H1 (cell line): ENCODE results near the gene HPX. TPM values are rescaled to one million over a fixed set of nuclear protein-coding genes. Genes with fewer than 3 reads are reported as not detected.

ENCODE experiments used
- CTCF ChIA-PET: fragments of 300-600 bp; sonication (Branson Sonifier 250); formaldehyde crosslinking; loops from one replicate; lab custom pipeline; 2021; ENCODE audit not compliant: partially characterized antibody; lab: Charles Lee
- POLR2A ChIA-PET: fragments of 300-600 bp; sonication (Branson Sonifier 250); formaldehyde crosslinking; loops from one replicate; lab custom pipeline; 2021; ENCODE audit warnings: inconsistent platforms; ENCODE audit not compliant: partially characterized antibody; lab: Charles Lee
- DNase-seq, 2 experiments: peaks; one replicate each; pipeline versions ENCODE4 v3.0.0 to v3.0.0-alpha.2; 2010 to 2022; ENCODE audit warnings: low spot score in 2 of 2, low read depth in 1 of 2, mixed read lengths in 1 of 2
- FAIRE-seq: peaks from 2 replicates; lab custom pipeline; 2011; peaks lifted over from hg19 to GRCh38; lab: Jason Lieb, UNC
- H2AFZ ChIP-seq: 2 replicates; pipeline ENCODE4 v1.8.1; 2012; ENCODE audit warnings: low read length, inconsistent platforms
- H2AK5ac ChIP-seq: 2 replicates; pipeline ENCODE4 v1.6.1; 2013; ENCODE audit warnings: low read depth, low read length
- H2BK120ac ChIP-seq: replicated peaks from 2 replicates; pipeline ENCODE3; 2013; ENCODE audit warnings: low read depth, low read length, inconsistent platforms
- H2BK12ac ChIP-seq: 2 replicates; pipeline ENCODE4 v1.6.1; 2013; ENCODE audit warnings: low read depth, low read length
- H2BK15ac ChIP-seq: 2 replicates; pipeline ENCODE4 v1.6.1; 2013; ENCODE audit warnings: low read length
- H2BK20ac ChIP-seq: 2 replicates; pipeline ENCODE4 v1.6.1; 2013; ENCODE audit warnings: low read length
- H2BK5ac ChIP-seq: 2 replicates; pipeline ENCODE4 v1.6.1; 2013; ENCODE audit warnings: low read depth, low read length
- H3K14ac ChIP-seq: 2 replicates; pipeline ENCODE4 v1.6.1; 2013; ENCODE audit warnings: inconsistent platforms; ENCODE audit not compliant: insufficient read length
- H3K18ac ChIP-seq: 2 replicates; pipeline ENCODE4 v1.6.1; 2013; ENCODE audit warnings: low read length; ENCODE audit errors: extremely low read depth
- H3K23ac ChIP-seq: 2 replicates; pipeline ENCODE4 v1.6.1; 2013; ENCODE audit warnings: inconsistent platforms; ENCODE audit not compliant: insufficient read length
- H3K23me2 ChIP-seq: 2 replicates; pipeline ENCODE4 v1.6.1; 2013; ENCODE audit warnings: low read depth, low read length
- H3K27ac ChIP-seq: 2 replicates; pipeline ENCODE4 v1.6.1; 2011; ENCODE audit warnings: low read depth, low read length, inconsistent platforms
- H3K27me3 ChIP-seq, 4 experiments: replicated peaks in 1 of 4; 1 replicate in 1 of 4; 2 replicates in 3 of 4; pipeline versions ENCODE4 v1.6.1 to v1.8.1; 2011 to 2013; ENCODE audit warnings: low read length in 3 of 4, mild to moderate bottlenecking in 3 of 4, inconsistent platforms in 2 of 4, mixed read lengths in 2 of 4, moderate library complexity in 1 of 4; ENCODE audit not compliant: control insufficient read depth in 3 of 4, insufficient read depth in 3 of 4; ENCODE audit errors: extremely low read depth in 1 of 4
- H3K36me3 ChIP-seq, 4 experiments: 2 replicates each; pipeline versions ENCODE4 v1.6.1 to v1.8.1; 2011 to 2013; ENCODE audit warnings: mild to moderate bottlenecking in 4 of 4, low read length in 3 of 4, moderate library complexity in 2 of 4, control low read depth in 1 of 4, inconsistent platforms in 1 of 4; ENCODE audit not compliant: insufficient read depth in 4 of 4, control insufficient read depth in 2 of 4
- H3K4ac ChIP-seq: replicated peaks from 2 replicates; pipeline ENCODE3; 2013; ENCODE audit warnings: low read length, low read depth, mixed read lengths, inconsistent platforms; ENCODE audit not compliant: insufficient read length
- H3K4me1 ChIP-seq, 4 experiments: replicated peaks in 1 of 4; 1 replicate in 1 of 4; 2 replicates in 3 of 4; pipeline versions ENCODE4 v1.6.1 to v1.8.1; 2011 to 2013; ENCODE audit warnings: low read length in 3 of 4, inconsistent platforms in 2 of 4, mixed read lengths in 1 of 4; ENCODE audit not compliant: insufficient read depth in 4 of 4, control insufficient read depth in 3 of 4
- H3K4me2 ChIP-seq, 2 experiments: 2 replicates each; pipeline versions ENCODE4 v1.6.1 to v1.8.1; 2011 to 2013; ENCODE audit warnings: low read depth in 2 of 2, low read length in 2 of 2, control low read depth in 1 of 2, inconsistent platforms in 1 of 2, mild to moderate bottlenecking in 1 of 2; ENCODE audit not compliant: insufficient read depth in 1 of 2
- H3K4me3 ChIP-seq, 4 experiments: fragments of 200-600, 300-600 bp in 1 of 4; sonication (generic), shearing (Covaris generic), sonication (Bioruptor Twin) in 1 of 4; 2 replicates each; pipeline versions ENCODE4 v1.5.1 to v1.8.1; 2011 to 2016; ENCODE audit warnings: low read length in 4 of 4, low read depth in 3 of 4, control low read depth in 2 of 4, inconsistent platforms in 2 of 4, mild to moderate bottlenecking in 2 of 4, mixed read lengths in 1 of 4, moderate library complexity in 1 of 4; ENCODE audit not compliant: insufficient read depth in 2 of 4; ENCODE audit errors: extremely low read depth in 1 of 4
- H3K56ac ChIP-seq: replicated peaks from 2 replicates; pipeline ENCODE3; 2013; ENCODE audit warnings: low read depth, mild to moderate bottlenecking, mixed read lengths, low read length, inconsistent platforms; ENCODE audit not compliant: insufficient read length
- H3K79me1 ChIP-seq: 2 replicates; pipeline ENCODE4 v1.6.1; 2013; ENCODE audit warnings: low read depth, low read length, control low read depth
- H3K79me2 ChIP-seq, 2 experiments: 2 replicates each; pipeline versions ENCODE4 v1.6.1 to v1.8.1; 2012 to 2013; ENCODE audit warnings: low read length in 2 of 2, mild to moderate bottlenecking in 2 of 2, inconsistent platforms in 1 of 2; ENCODE audit not compliant: insufficient read depth in 2 of 2, control insufficient read depth in 1 of 2
- H3K9ac ChIP-seq, 4 experiments: replicated peaks in 1 of 4; 1 replicate in 1 of 4; 2 replicates in 3 of 4; pipeline versions ENCODE4 v1.6.1 to v1.8.1; 2011 to 2013; ENCODE audit warnings: low read depth in 3 of 4, low read length in 3 of 4, control low read depth in 2 of 4, mild to moderate bottlenecking in 2 of 4, moderate library complexity in 2 of 4, inconsistent platforms in 1 of 4; ENCODE audit errors: extremely low read depth in 1 of 4
- H3K9me3 ChIP-seq, 2 experiments: 2 replicates each; pipeline versions ENCODE4 v1.6.1 to v1.8.1; 2012 to 2013; ENCODE audit warnings: mild to moderate bottlenecking in 2 of 2, moderate library complexity in 2 of 2, control low read depth in 1 of 2, inconsistent platforms in 1 of 2, low read depth in 1 of 2, low read length in 1 of 2, mixed read lengths in 1 of 2; ENCODE audit not compliant: insufficient read depth in 2 of 2
- H4K20me1 ChIP-seq, 2 experiments: replicated peaks in 1 of 2; 2 replicates each; pipeline versions ENCODE3 to v1.8.1; 2011 to 2013; ENCODE audit warnings: inconsistent platforms in 2 of 2, low read length in 2 of 2, mild to moderate bottlenecking in 1 of 2; ENCODE audit not compliant: insufficient read depth in 2 of 2, control insufficient read depth in 1 of 2
- H4K5ac ChIP-seq: 2 replicates; pipeline ENCODE4 v1.6.1; 2013; ENCODE audit warnings: low read length, low read depth, mixed read lengths, inconsistent platforms; ENCODE audit not compliant: insufficient read length
- H4K8ac ChIP-seq: 2 replicates; pipeline ENCODE4 v1.8.0; 2013; ENCODE audit warnings: mild to moderate bottlenecking, moderate library complexity, low read length, inconsistent platforms; ENCODE audit not compliant: insufficient read depth; ENCODE audit errors: extremely low read depth
- H4K91ac ChIP-seq: replicated peaks from 2 replicates; pipeline ENCODE3; 2013; ENCODE audit warnings: low read length, mixed read lengths, inconsistent platforms; ENCODE audit not compliant: insufficient read length
- ATF2 ChIP-seq: IDR thresholded peaks from 2 replicates; pipeline ENCODE4 v1.6.1; 2012; ENCODE audit warnings: low read length, inconsistent platforms
- CBX8 ChIP-seq: fragments of 300-800, 300-1000 bp; sonication (generic); IDR thresholded peaks from 2 replicates; pipeline ENCODE4 v1.7.1; 2016; ENCODE audit warnings: low read depth, low read length, borderline replicate concordance
- KDM1A ChIP-seq: fragments of 200-600, 300-600 bp; sonication (generic); IDR thresholded peaks from 2 replicates; pipeline ENCODE4 v1.7.1; 2016; ENCODE audit warnings: mild to moderate bottlenecking, low read length, borderline replicate concordance
- KDM4A ChIP-seq: IDR thresholded peaks from one replicate; pipeline ENCODE4 v1.7.1; 2012; ENCODE audit warnings: low read depth, mild to moderate bottlenecking, moderate library complexity, low read length, inconsistent platforms; ENCODE audit not compliant: severe bottlenecking
- NRF1 ChIP-seq: IDR thresholded peaks from 2 replicates; pipeline ENCODE4 v1.6.1; 2011; ENCODE audit warnings: mild to moderate bottlenecking, low read depth, low read length, improper control_type of control experiment
- RBBP5 ChIP-seq: IDR thresholded peaks from 2 replicates; pipeline ENCODE4 v1.7.1; 2012; ENCODE audit warnings: low read depth, mild to moderate bottlenecking, inconsistent platforms, low read length, moderate library complexity, borderline replicate concordance
- SIRT6 ChIP-seq: IDR thresholded peaks from one replicate; pipeline ENCODE4 v1.7.1; 2012; ENCODE audit warnings: low read length, inconsistent platforms
- SIX5 ChIP-seq: IDR thresholded peaks from 2 replicates; pipeline ENCODE4 v1.6.1; 2011; ENCODE audit warnings: mild to moderate bottlenecking, low read depth, low read length
- SP2 ChIP-seq: IDR thresholded peaks from 2 replicates; pipeline ENCODE4 v1.6.1; 2012; ENCODE audit warnings: mild to moderate bottlenecking, low read length, inconsistent platforms
- TAF1 ChIP-seq: IDR thresholded peaks from 2 replicates; pipeline ENCODE4 v1.6.1; 2011; ENCODE audit warnings: mild to moderate bottlenecking, low read depth, low read length
- WGBS, 2 experiments: shearing (Covaris generic) in 1 of 2; methylation state at CpG; one replicate each; pipeline versions ENCODE4 v1.1.6 to v1.1.7; 2013 to 2015; ENCODE audit warnings: low lambda C conversion rate in 2 of 2, mixed read lengths in 2 of 2, inconsistent platforms in 1 of 2, low coverage in 1 of 2, missing lambda C conversion rate in 1 of 2; ENCODE audit not compliant: insufficient replicate concordance in 2 of 2, insufficient coverage in 1 of 2, insufficient read length in 1 of 2; ENCODE audit errors: extremely low coverage in 1 of 2, missing lambda C conversion rate in 1 of 2; 5-methylcytosine and 5-hydroxymethylcytosine counted together
- polyA plus RNA-seq, 7 experiments: library from polyadenylated mRNA; depleted of rRNA in 3 of 7; stranded (reverse) in 5 of 7; unstranded in 2 of 7; fragments of >200 nt in 5 of 7; fragments of 200-250 nt in 2 of 7; gene quantifications; 1 replicate in 5 of 7; 2 replicates in 1 of 7; 4 replicates in 1 of 7; pipeline versions ENCODE4 v1.2.1 to v1.2.3, GENCODE V29; 2011 to 2013; ENCODE audit warnings: missing spikeins in 2 of 7, mixed read lengths in 2 of 7
- total RNA-seq: library from RNA; stranded (reverse); fragmentation: NEBNext Ultra II Directional; extraction: Animal tissue kit (Norgen Biotek cat#: 25700); gene quantifications from 2 replicates; pipeline ENCODE4 v1.2.1, GENCODE V29; 2021

HPX gene
- total and polyA plus RNA-seq, 2 of the 8 experiments (the other 6 are each of a cell fraction or from before 2014, with no cell fraction given): 0.80 to 0.97 TPM

GRCh38 chr11:6385046-6385777 is 55.6 kb downstream of the HPX start:
- H3K4me1 ChIP-seq: peaks cover 4 to 21% (median 12%) of the 10 kb centered on the region in 4 experiments; a peak in 6 of 7 replicates
- peak overlapping the region; percentile 55; the same call in 1 of the 2 replicates for H2AFZ ChIP-seq
- no peak overlapping the region for H3K14ac ChIP-seq
- H2BK120ac ChIP-seq: no peak overlapping the region
- no peaks in the 10 kb centered on the region for H3K79me1 ChIP-seq
- peak overlapping the region; percentile 66 for H3K18ac ChIP-seq
- H3K27me3 ChIP-seq: no peaks in the 10 kb centered on the region
- H3K27ac ChIP-seq: 0 out of 2 replicates have a peak overlapping the region, but pooled peaks have one; percentile 23
- peak overlapping the region; percentile 23 for H4K91ac ChIP-seq
- WGBS, 2 experiments: 48% methylated on average over 7 of the region's 7 CpGs; no CpG with 5 or more reads in 1 of the 2 experiments
- no peak overlapping the region for H3K56ac ChIP-seq
- no peak overlapping the region for H2BK15ac ChIP-seq
- no peak overlapping the region for H3K23ac ChIP-seq
- H3K4me3 ChIP-seq: no peak overlapping the region
- H4K5ac ChIP-seq: no peak overlapping the region
- H3K4ac ChIP-seq: no peak overlapping the region
- peak overlapping the region; percentile 45; the same call in 1 of the 2 replicates for H2BK5ac ChIP-seq
- CTCF ChIA-PET: interaction anchor here (0.6 to 21.5 kb wide), 10 partner anchors 23 to 353 kb away, joined by 3 to 585 read pairs (median 4); partner anchors contain the start of genes APBB1, ARFIP2, HPX and TIMM10B
- no peaks in the 10 kb centered on the region for H3K36me3 ChIP-seq
- no peaks in the 10 kb centered on the region for H4K20me1 ChIP-seq
- FAIRE-seq: no peak
- peak overlapping the region in 1 of 2 experiments; percentile 23; a peak in 1 of 4 replicates for H3K4me2 ChIP-seq
- no peak overlapping the region for H2BK12ac ChIP-seq
- H2AK5ac ChIP-seq: no peak overlapping the region
- no peaks in the 10 kb centered on the region for H3K9me3 ChIP-seq
- no peaks in the 10 kb centered on the region for H3K79me2 ChIP-seq
- H3K9ac ChIP-seq: no peak overlapping the region
- POLR2A ChIA-PET: interaction anchor here (1.0 to 1.4 kb wide), 3 partner anchors 14 to 45 kb away, joined by 3 read pairs; no protein-coding TSS in a partner anchor
- no peaks in the 10 kb centered on the region; the same call in 1 of the 2 replicates for H3K23me2 ChIP-seq
- no peak overlapping the region for H4K8ac ChIP-seq
- H2BK20ac ChIP-seq: peak overlapping the region; percentile 88; the same call in 1 of the 2 replicates
- DNase-seq: no peak
- TF ChIP-seq KDM4A (no peak), NRF1 (no peak), ATF2 (no peak), SIX5 (no peak), SIRT6 (no peak), SP2 (no peak), KDM1A (no peak), TAF1 (0 out of 2 replicates have a peak, but pooled peaks have one; percentile 32), CBX8 (no peak), RBBP5 (no peak)
